ENCODE measurements around the gene RPS6KL1.

Gene RPS6KL1

DNA sequence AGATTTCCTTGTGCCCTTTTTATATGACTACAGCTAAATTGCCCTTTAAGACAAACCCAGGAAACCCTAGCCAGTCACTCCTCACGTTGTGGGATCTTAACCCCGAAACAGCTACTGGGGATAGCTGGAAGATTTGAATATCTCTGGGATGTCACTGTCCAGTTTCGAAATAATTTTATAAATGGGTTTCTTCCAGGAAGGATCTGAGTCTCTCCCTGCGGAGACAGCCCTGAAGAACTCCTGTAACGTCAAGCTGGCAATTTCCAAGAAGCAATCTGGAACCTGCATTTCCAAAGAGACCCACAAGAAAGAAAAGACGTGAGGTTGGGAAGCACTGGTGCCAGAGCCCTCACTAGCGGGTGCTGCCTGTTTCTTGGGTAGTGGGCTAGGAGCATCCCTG, 68.0 kb downstream of the RPS6KL1 start:
- Histone ChIP-seq H3K36me3 (ENCODE audit: control insufficient read depth in 1 of 2, insufficient read depth in 2 of 2, low read depth in 1 of 2, low read length in 2 of 2) (no peaks in the 10 kb centered on the region), H3K4me1 (ENCODE audit: control insufficient read depth, insufficient read depth, low read depth, low read length) (no peaks in the 10 kb centered on the region), H3K23ac (ENCODE audit: low read length in 2 of 2) (no peak overlapping the region), H3K18ac (ENCODE audit: low read depth in 1 of 2, low read length in 2 of 2) (no peak overlapping the region), H3K27ac (ENCODE audit: low read length, poor library complexity, severe bottlenecking) (no peak overlapping the region), H2AFZ (ENCODE audit: low read depth, low read length) (no peak overlapping the region), H2AK5ac (ENCODE audit: low read length, severe bottlenecking) (no peak overlapping the region), H3K27me3 (ENCODE audit: control insufficient read depth in 1 of 2, insufficient read depth in 1 of 2, low read length in 2 of 2) (no peaks in the 10 kb centered on the region), H3K4me3 (ENCODE audit: insufficient read depth in 1 of 2, low read depth in 1 of 2, low read length in 2 of 2) (peak overlapping the region in 1 of 2 experiments; percentile 55), H2BK15ac (ENCODE audit: low read depth, poor library complexity, severe bottlenecking) (no peak overlapping the region), H3K79me1 (replicated peaks; ENCODE audit: low read length, poor library complexity, severe bottlenecking) (no peaks in the 10 kb centered on the region), H3K9me3 (ENCODE audit: control insufficient read depth, low read length) (no peaks in the 10 kb centered on the region), H2BK12ac (ENCODE audit: low read length in 2 of 2) (no peak overlapping the region), H2BK5ac (ENCODE audit: low read depth, low read length, poor library complexity, severe bottlenecking) (no peak overlapping the region), H3K4me2 (ENCODE audit: low read length, poor library complexity, severe bottlenecking) (no peak overlapping the region), H3K9ac (ENCODE audit: low read length) (peak overlapping the region; percentile 14), H3K14ac (ENCODE audit: low read length in 2 of 2) (no peak overlapping the region), H4K91ac (ENCODE audit: low read length) (no peak overlapping the region), H3K4ac (ENCODE audit: low read depth in 1 of 2, low read length in 2 of 2) (no peak overlapping the region), H4K8ac (ENCODE audit: low read length) (no peak overlapping the region), H2BK120ac (ENCODE audit: low read depth, low read length) (no peak overlapping the region)
- no peak for DNase-seq
- 94% methylated on average over 5 of the region's 7 CpGs for WGBS

Data from mesenchymal stem cell (in vitro differentiated cells and primary cell).